ENCODE results near the gene GALNT2.

Gene GALNT2

DNA sequence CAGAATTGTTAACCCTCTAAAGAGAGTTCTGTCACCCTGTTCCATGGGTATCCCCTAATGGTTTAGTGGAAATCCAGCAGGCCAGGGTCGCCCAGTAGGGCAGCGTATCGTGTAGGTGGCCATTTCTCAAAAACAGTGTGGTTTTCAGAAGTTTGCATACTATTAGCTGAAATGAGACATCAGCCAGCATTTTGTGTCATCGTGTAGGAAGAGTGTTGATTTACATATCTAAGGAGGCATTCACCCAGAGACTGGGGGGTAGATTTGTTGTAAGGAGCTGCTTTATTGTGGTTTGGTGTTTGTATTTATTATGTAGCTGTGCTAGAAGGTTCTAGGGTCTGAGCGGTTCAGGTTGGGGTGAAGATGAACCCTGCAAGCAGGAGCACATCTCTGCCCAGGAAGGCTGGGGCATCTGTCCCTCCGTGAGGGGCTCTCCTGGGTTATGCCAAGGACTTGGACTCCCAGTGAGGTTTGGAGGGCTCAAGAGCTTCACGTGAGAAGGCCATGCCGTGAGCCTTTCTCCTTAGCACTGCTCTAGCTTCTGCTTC lies 184.7 kb downstream of the GALNT2 start:
- Histone ChIP-seq H3K27me3 (ENCODE audit: insufficient read depth, low read length, poor library complexity) (no peaks in the 10 kb centered on the region), H3K23ac (ENCODE audit: low read length) (no peak overlapping the region), H3K79me2 (ENCODE audit: control insufficient read depth, insufficient read depth, low read length) (no peaks in the 10 kb centered on the region), H3K4ac (ENCODE audit: low read depth, low read length) (no peak overlapping the region), H3K36me3 (ENCODE audit: control insufficient read depth, insufficient read depth, low read length) (no peaks in the 10 kb centered on the region), H3K4me3 (ENCODE audit: low read length) (no peak overlapping the region), H3K4me1 (ENCODE audit: control insufficient read depth, low read depth, low read length) (peaks cover 7% of the 10 kb centered on the region), H3K79me1 (ENCODE audit: low read length) (no peaks in the 10 kb centered on the region), H3K18ac (ENCODE audit: low read length) (no peak overlapping the region), H4K8ac (ENCODE audit: low read depth, low read length) (no peak overlapping the region), H4K5ac (ENCODE audit: low read length) (no peak overlapping the region), H3K56ac (ENCODE audit: low read length) (no peak overlapping the region), H2BK5ac (ENCODE audit: low read length) (no peak overlapping the region), H2AK5ac (ENCODE audit: low read length) (no peak overlapping the region), H3K27ac (ENCODE audit: low read depth, low read length) (no peak overlapping the region), H3K4me2 (ENCODE audit: low read length) (no peak overlapping the region), H2BK120ac (ENCODE audit: low read depth, low read length) (no peak overlapping the region), H3K9ac (ENCODE audit: low read length) (no peak overlapping the region), H2BK15ac (replicated peaks; ENCODE audit: low read depth) (no peak overlapping the region)
- no peak for DNase-seq
- WGBS (ENCODE audit: extremely low coverage, insufficient coverage, low lambda C conversion rate): no CpG with 5 or more reads among the region's 8 CpGs

DNA sequence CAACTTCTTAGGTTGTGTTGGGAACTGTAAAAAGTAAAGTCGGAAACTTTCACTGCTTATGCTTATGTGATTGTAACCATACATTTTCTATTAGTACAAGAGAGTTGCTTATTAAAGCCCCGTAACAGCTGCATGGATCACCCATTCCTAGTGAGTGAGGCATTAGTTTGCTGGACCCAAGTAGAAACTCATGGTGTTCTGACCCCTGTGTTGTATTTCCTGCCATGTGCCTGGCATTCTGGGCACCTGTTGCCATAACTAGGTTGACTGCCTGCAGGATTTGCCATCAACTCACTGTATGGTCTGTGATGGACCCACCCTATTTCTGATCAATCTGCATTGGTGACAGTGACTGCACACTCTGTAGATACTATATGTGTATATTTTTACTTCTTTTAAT lies 186.1 kb downstream of the GALNT2 start:
- Histone ChIP-seq H3K79me2 (ENCODE audit: control insufficient read depth, insufficient read depth, low read length) (no peaks in the 10 kb centered on the region), H3K4me3 (ENCODE audit: low read length) (no peak overlapping the region), H3K79me1 (ENCODE audit: low read length) (no peaks in the 10 kb centered on the region), H3K9ac (ENCODE audit: low read length) (no peak overlapping the region), H3K18ac (ENCODE audit: low read length) (no peak overlapping the region), H4K8ac (ENCODE audit: low read depth, low read length) (no peak overlapping the region), H3K4me1 (ENCODE audit: control insufficient read depth, low read depth, low read length) (peaks cover 7% of the 10 kb centered on the region), H3K27me3 (ENCODE audit: insufficient read depth, low read length, poor library complexity) (no peaks in the 10 kb centered on the region), H3K36me3 (ENCODE audit: control insufficient read depth, insufficient read depth, low read length) (no peaks in the 10 kb centered on the region), H3K56ac (ENCODE audit: low read length) (no peak overlapping the region), H3K4ac (ENCODE audit: low read depth, low read length) (no peak overlapping the region), H2AK5ac (ENCODE audit: low read length) (no peak overlapping the region), H2BK15ac (replicated peaks; ENCODE audit: low read depth) (no peak overlapping the region), H3K4me2 (ENCODE audit: low read length) (no peak overlapping the region), H2BK120ac (ENCODE audit: low read depth, low read length) (no peak overlapping the region), H4K5ac (ENCODE audit: low read length) (no peak overlapping the region), H3K27ac (ENCODE audit: low read depth, low read length) (no peak overlapping the region), H3K23ac (ENCODE audit: low read length) (no peak overlapping the region), H2BK5ac (ENCODE audit: low read length) (no peak overlapping the region)
- no peak for DNase-seq
- WGBS (ENCODE audit: extremely low coverage, insufficient coverage, low lambda C conversion rate): no CpG with 5 or more reads among the region's 2 CpGs

DNA sequence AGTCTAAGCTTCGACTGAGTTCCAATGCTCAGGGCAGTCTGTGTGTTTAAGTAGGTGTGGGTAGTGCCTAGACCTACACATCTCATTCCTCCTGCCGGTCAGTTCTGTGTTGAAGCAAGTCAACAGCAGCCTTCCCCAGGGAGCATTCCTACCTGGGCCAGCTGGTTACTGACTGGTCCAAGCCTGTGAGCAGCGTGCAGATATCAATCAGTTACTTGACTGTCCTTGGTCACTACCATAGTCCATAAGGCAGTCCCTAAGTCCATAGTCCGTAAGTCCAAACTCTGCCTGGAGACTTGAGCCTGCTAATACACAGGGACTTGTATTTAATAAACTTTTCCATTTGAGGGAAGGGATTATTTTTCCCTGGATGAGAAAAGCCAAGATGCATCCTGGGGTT lies 187.2 kb downstream of the GALNT2 start:
- no peak overlapping the region for H4K8ac ChIP-seq (ENCODE audit: low read depth, low read length)
- no peak overlapping the region for H3K4me3 ChIP-seq (ENCODE audit: low read length)
- no peak for DNase-seq
- no CpG with 5 or more reads among the region's 4 CpGs for WGBS (ENCODE audit: extremely low coverage, insufficient coverage, low lambda C conversion rate)
- H2BK5ac ChIP-seq (ENCODE audit: low read length): no peak overlapping the region
- H3K4ac ChIP-seq (ENCODE audit: low read depth, low read length): no peak overlapping the region
- no peak overlapping the region for H3K23ac ChIP-seq (ENCODE audit: low read length)
- H3K4me2 ChIP-seq (ENCODE audit: low read length): no peak overlapping the region
- H3K27ac ChIP-seq (ENCODE audit: low read depth, low read length): no peak overlapping the region
- no peaks in the 10 kb centered on the region for H3K79me2 ChIP-seq (ENCODE audit: control insufficient read depth, insufficient read depth, low read length)
- H3K36me3 ChIP-seq (ENCODE audit: control insufficient read depth, insufficient read depth, low read length): no peaks in the 10 kb centered on the region
- no peak overlapping the region for H2AK5ac ChIP-seq (ENCODE audit: low read length)
- no peak overlapping the region for H4K5ac ChIP-seq (ENCODE audit: low read length)
- no peaks in the 10 kb centered on the region for H3K27me3 ChIP-seq (ENCODE audit: insufficient read depth, low read length, poor library complexity)
- no peaks in the 10 kb centered on the region for H3K79me1 ChIP-seq (ENCODE audit: low read length)
- H3K18ac ChIP-seq (ENCODE audit: low read length): no peak overlapping the region
- peaks cover 7% of the 10 kb centered on the region for H3K4me1 ChIP-seq (ENCODE audit: control insufficient read depth, low read depth, low read length)
- no peak overlapping the region for H3K9ac ChIP-seq (ENCODE audit: low read length)
- H2BK15ac ChIP-seq (replicated peaks; ENCODE audit: low read depth): no peak overlapping the region
- H3K56ac ChIP-seq (ENCODE audit: low read length): no peak overlapping the region
- H2BK120ac ChIP-seq (ENCODE audit: low read depth, low read length): no peak overlapping the region

DNA sequence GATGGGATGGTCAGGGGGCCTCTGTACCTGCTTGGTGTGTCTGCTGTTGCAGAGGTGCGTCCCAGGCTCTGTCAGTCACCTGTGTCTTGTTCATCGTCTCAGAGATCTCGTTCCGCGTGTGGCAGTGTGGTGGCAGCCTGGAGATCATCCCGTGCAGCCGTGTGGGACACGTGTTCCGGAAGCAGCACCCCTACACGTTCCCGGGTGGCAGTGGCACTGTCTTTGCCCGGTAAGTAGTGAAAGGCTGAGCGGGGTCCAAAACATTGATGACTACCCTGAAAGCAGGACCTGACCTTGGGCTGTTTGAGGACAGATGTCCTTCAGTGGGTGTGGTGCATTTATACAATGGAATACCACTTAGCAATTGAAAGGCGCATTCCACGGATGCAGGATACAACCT lies 188.1 kb downstream of the GALNT2 start:
- H3K79me2 ChIP-seq (ENCODE audit: control insufficient read depth, insufficient read depth, low read length): no peaks in the 10 kb centered on the region
- no peak overlapping the region for H2AK5ac ChIP-seq (ENCODE audit: low read length)
- H3K4me3 ChIP-seq (ENCODE audit: low read length): no peak overlapping the region
- no peak overlapping the region for H2BK120ac ChIP-seq (ENCODE audit: low read depth, low read length)
- no peak overlapping the region for H3K9ac ChIP-seq (ENCODE audit: low read length)
- no peak overlapping the region for H3K18ac ChIP-seq (ENCODE audit: low read length)
- H3K36me3 ChIP-seq (ENCODE audit: control insufficient read depth, insufficient read depth, low read length): no peaks in the 10 kb centered on the region
- H3K23ac ChIP-seq (ENCODE audit: low read length): no peak overlapping the region
- H3K56ac ChIP-seq (ENCODE audit: low read length): no peak overlapping the region
- H3K27ac ChIP-seq (ENCODE audit: low read depth, low read length): no peak overlapping the region
- H3K27me3 ChIP-seq (ENCODE audit: insufficient read depth, low read length, poor library complexity): no peaks in the 10 kb centered on the region
- DNase-seq: no peak
- H4K5ac ChIP-seq (ENCODE audit: low read length): no peak overlapping the region
- no peak overlapping the region for H4K8ac ChIP-seq (ENCODE audit: low read depth, low read length)
- H3K79me1 ChIP-seq (ENCODE audit: low read length): no peaks in the 10 kb centered on the region
- WGBS (ENCODE audit: extremely low coverage, insufficient coverage, low lambda C conversion rate): no CpG with 5 or more reads among the region's 15 CpGs
- H2BK5ac ChIP-seq (ENCODE audit: low read length): no peak overlapping the region
- H3K4me2 ChIP-seq (ENCODE audit: low read length): no peak overlapping the region
- no peak overlapping the region for H2BK15ac ChIP-seq (replicated peaks; ENCODE audit: low read depth)
- peaks cover 7% of the 10 kb centered on the region for H3K4me1 ChIP-seq (ENCODE audit: control insufficient read depth, low read depth, low read length)
- H3K4ac ChIP-seq (ENCODE audit: low read depth, low read length): no peak overlapping the region

DNA sequence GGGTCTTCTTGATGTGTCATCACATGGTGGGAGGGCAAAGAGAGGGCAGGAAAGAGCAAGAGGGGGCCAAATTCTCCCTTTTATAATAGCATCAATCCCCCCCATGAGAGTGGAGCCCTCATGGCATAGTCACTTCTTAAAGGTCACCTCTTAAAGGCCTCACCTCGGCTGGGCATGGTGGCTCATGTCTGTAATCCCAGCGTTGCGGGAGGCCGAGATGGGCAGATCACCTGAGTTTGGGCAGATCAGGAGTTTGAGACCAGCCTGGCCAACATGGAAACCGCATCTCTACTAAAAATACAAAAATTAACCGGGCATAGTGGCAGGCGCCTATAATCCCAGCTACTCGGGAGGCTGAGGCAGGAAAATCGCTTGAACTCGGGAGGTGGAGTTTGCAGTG lies 189.0 kb downstream of the GALNT2 start:
- no peaks in the 10 kb centered on the region for H3K79me1 ChIP-seq (ENCODE audit: low read length)
- no peak overlapping the region for H4K8ac ChIP-seq (ENCODE audit: low read depth, low read length)
- H3K56ac ChIP-seq (ENCODE audit: low read length): no peak overlapping the region
- no peak overlapping the region for H2BK5ac ChIP-seq (ENCODE audit: low read length)
- H2AK5ac ChIP-seq (ENCODE audit: low read length): no peak overlapping the region
- no peak overlapping the region for H2BK120ac ChIP-seq (ENCODE audit: low read depth, low read length)
- no peak overlapping the region for H3K4ac ChIP-seq (ENCODE audit: low read depth, low read length)
- no CpG with 5 or more reads among the region's 10 CpGs for WGBS (ENCODE audit: extremely low coverage, insufficient coverage, low lambda C conversion rate)
- H3K27ac ChIP-seq (ENCODE audit: low read depth, low read length): no peak overlapping the region
- H3K36me3 ChIP-seq (ENCODE audit: control insufficient read depth, insufficient read depth, low read length): no peaks in the 10 kb centered on the region
- no peak overlapping the region for H3K4me2 ChIP-seq (ENCODE audit: low read length)
- no peak overlapping the region for H3K23ac ChIP-seq (ENCODE audit: low read length)
- no peak overlapping the region for H4K5ac ChIP-seq (ENCODE audit: low read length)
- H3K9ac ChIP-seq (ENCODE audit: low read length): no peak overlapping the region
- no peak overlapping the region for H2BK15ac ChIP-seq (replicated peaks; ENCODE audit: low read depth)
- H3K27me3 ChIP-seq (ENCODE audit: insufficient read depth, low read length, poor library complexity): no peaks in the 10 kb centered on the region
- H3K18ac ChIP-seq (ENCODE audit: low read length): no peak overlapping the region
- peaks cover 7% of the 10 kb centered on the region for H3K4me1 ChIP-seq (ENCODE audit: control insufficient read depth, low read depth, low read length)
- no peaks in the 10 kb centered on the region for H3K79me2 ChIP-seq (ENCODE audit: control insufficient read depth, insufficient read depth, low read length)
- no peak for DNase-seq
- H3K4me3 ChIP-seq (ENCODE audit: low read length): no peak overlapping the region

DNA sequence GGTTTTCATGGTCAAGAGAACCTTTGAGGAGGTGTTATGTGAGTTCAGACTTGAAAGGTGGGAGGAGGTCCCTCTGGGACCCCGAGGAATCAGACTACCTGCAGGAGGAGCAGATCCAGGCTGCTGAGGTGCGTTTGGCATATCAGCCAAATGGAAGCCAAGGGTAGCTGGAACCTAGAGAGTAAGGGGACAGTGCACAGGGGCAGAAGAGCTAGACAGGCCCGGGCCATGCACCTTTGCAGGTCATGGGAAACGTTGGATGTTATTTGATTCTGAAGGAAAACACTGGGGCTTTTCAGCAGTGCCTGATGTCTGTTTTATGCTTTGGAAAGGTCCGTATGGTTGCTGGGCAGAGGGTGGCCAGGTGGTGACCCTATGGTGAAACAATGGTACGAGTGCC lies 189.9 kb downstream of the GALNT2 start:
- DNase-seq: no peak

More for the DNA sequence above, 189.9 kb downstream of the GALNT2 start:
- Histone ChIP-seq H3K18ac (ENCODE audit: low read length) (no peak overlapping the region), H2BK5ac (ENCODE audit: low read length) (no peak overlapping the region), H3K23ac (ENCODE audit: low read length) (no peak overlapping the region), H3K27ac (ENCODE audit: low read depth, low read length) (no peak overlapping the region), H4K8ac (ENCODE audit: low read depth, low read length) (no peak overlapping the region), H3K79me1 (ENCODE audit: low read length) (no peaks in the 10 kb centered on the region), H3K27me3 (ENCODE audit: insufficient read depth, low read length, poor library complexity) (no peaks in the 10 kb centered on the region), H3K9ac (ENCODE audit: low read length) (no peak overlapping the region), H3K4me1 (ENCODE audit: control insufficient read depth, low read depth, low read length) (peaks cover 1% of the 10 kb centered on the region), H3K4me3 (ENCODE audit: low read length) (no peak overlapping the region), H3K36me3 (ENCODE audit: control insufficient read depth, insufficient read depth, low read length) (no peaks in the 10 kb centered on the region), H2BK15ac (replicated peaks; ENCODE audit: low read depth) (no peak overlapping the region), H3K79me2 (ENCODE audit: control insufficient read depth, insufficient read depth, low read length) (no peaks in the 10 kb centered on the region), H3K56ac (ENCODE audit: low read length) (no peak overlapping the region), H4K5ac (ENCODE audit: low read length) (no peak overlapping the region), H3K4ac (ENCODE audit: low read depth, low read length) (no peak overlapping the region), H2AK5ac (ENCODE audit: low read length) (no peak overlapping the region), H2BK120ac (ENCODE audit: low read depth, low read length) (no peak overlapping the region), H3K4me2 (ENCODE audit: low read length) (no peak overlapping the region)
- WGBS (ENCODE audit: extremely low coverage, insufficient coverage, low lambda C conversion rate): no CpG with 5 or more reads among the region's 6 CpGs

All from mesendoderm (in vitro differentiated cells).